ENCODE data around the gene TMEM273. TPM values are rescaled to one million over a fixed set of nuclear protein-coding genes. Genes with fewer than 3 reads are reported as not detected.

Gene TMEM273
- total RNA-seq, 1 donor from 2014 or later, result 63.1 TPM

DNA sequence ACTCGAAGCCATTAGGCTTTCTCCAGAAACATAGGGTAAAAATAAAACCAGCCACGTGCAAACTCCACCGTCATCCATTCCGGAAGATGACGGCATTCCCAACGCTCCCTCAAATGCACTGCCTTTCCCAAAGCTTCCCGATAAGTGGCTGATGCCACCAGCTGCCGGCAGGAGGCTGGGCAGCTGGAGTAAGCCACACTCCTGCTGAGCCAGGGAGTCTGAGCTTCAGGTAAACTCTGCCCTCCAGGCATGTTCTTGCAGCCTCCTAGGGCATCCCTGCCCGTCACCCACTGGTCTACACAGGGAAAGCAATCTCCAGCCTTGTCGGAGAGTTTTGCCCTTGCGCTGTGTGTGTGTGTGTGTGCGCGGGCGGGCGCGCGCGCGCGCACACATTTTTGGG is 40.5 kb upstream of the TMEM273 start:
- TF ChIP-seq, protein P1, sequence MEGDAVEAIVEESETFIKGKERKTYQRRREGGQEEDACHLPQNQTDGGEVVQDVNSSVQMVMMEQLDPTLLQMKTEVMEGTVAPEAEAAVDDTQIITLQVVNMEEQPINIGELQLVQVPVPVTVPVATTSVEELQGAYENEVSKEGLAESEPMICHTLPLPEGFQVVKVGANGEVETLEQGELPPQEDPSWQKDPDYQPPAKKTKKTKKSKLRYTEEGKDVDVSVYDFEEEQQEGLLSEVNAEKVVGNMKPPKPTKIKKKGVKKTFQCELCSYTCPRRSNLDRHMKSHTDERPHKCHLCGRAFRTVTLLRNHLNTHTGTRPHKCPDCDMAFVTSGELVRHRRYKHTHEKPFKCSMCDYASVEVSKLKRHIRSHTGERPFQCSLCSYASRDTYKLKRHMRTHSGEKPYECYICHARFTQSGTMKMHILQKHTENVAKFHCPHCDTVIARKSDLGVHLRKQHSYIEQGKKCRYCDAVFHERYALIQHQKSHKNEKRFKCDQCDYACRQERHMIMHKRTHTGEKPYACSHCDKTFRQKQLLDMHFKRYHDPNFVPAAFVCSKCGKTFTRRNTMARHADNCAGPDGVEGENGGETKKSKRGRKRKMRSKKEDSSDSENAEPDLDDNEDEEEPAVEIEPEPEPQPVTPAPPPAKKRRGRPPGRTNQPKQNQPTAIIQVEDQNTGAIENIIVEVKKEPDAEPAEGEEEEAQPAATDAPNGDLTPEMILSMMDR (IDR thresholded peaks at IDR 0.05), result no peak
- Histone ChIP-seq H3K9me3 (no peaks in the 10 kb centered on the region), H3K27ac (no peak overlapping the region), H3K4me3 (no peak overlapping the region), H3K27me3 (no peaks in the 10 kb centered on the region), H3K4me1 (no peaks in the 10 kb centered on the region), H3K36me3 (no peaks in the 10 kb centered on the region)
- DNase-seq (no peak), ATAC-seq (no peak)
- intact Hi-C loops (cut with DNase I), result no loop called here

DNA sequence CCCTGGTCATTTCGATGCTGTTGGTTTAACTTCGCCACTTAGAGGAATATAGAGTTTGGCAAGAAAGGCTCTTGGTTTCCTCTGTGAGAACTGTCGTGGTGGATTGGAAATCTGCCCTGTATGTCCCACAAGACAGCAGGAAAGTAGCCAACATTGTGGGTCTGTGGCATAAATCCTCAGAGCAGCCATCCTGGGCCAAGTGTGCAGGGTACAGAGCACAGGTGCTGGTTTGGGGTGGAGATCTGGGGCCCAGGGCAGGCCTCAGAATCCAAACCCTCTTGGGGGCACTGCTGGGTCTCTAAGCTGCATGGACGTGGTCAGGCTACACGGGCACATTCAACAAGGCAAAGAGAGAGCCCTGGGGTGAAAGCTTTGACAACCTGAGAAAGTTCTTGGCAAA is 39.2 kb upstream of the TMEM273 start:
- TF ChIP-seq, protein P1 (IDR thresholded peaks at IDR 0.05), result no peak
- H3K4me3 ChIP-seq, result no peak overlapping the region
- DNase-seq (no peak), ATAC-seq (no peak)
- intact Hi-C loops (cut with DNase I), result no loop called here
- H3K4me1 ChIP-seq, result no peaks in the 10 kb centered on the region
- no peak overlapping the region for H3K27ac ChIP-seq
- no peaks in the 10 kb centered on the region for H3K36me3 ChIP-seq
- H3K27me3 ChIP-seq, result no peaks in the 10 kb centered on the region
- no peaks in the 10 kb centered on the region for H3K9me3 ChIP-seq

DNA sequence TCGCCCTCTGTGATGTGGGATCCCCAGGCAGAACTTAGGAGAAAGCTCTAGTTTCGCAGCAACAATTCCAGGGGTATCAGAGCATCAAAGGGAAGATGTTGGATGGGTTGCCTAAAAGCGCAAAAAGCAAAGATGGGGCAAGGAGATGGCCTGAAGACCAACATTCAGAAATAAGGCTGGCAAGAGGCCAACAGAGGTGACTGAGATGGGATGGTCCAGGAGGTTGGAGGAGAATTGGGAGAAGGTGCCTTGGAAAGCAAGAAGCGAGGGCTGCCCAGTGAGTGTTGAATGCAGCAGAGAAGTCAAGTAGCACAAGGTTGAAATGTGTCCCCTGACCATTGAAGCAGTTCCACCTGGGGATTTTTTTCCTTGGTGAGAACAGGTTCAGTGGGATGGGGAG is 38.4 kb upstream of the TMEM273 start:
- TF ChIP-seq, protein P1 (IDR thresholded peaks at IDR 0.05), result no peak
- Histone ChIP-seq H3K27me3 (no peaks in the 10 kb centered on the region), H3K36me3 (no peaks in the 10 kb centered on the region), H3K4me1 (no peaks in the 10 kb centered on the region), H3K27ac (no peak overlapping the region), H3K9me3 (no peaks in the 10 kb centered on the region), H3K4me3 (no peak overlapping the region)
- ATAC-seq, result no peak
- intact Hi-C loops (cut with DNase I), result no loop called here
- no peak for DNase-seq

DNA sequence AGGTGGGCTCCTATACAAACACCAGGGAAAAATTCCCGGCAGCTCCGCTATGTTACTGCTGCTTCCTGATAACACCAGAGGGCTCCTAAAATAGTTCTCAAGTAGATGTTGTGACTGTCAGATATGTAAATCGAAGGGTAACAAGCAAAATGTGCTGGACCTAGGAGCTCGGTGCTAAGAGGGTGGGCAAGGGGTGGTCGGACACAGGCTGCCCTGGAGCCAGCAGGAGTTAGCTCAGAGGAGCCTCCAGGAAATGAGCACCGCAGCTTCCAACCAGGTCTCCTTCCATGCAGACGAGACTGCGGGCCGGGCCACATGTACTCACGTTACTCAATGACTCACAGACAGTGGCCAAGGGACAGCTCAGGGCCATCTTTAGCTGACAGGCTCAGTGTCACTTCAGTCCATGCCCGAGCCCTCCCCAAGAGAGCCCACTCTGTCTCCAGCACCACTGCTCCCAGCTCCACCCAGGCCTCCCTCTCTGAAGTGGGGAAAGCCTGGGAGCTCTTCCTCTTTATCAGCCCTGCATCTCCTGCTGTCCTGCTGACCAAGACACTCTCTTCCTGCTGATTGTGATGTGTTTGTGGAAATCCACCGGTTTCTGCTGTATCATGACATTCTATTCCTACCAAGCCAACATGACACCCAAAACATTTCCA is 37.2 kb upstream of the TMEM273 start:
- intact Hi-C loops (cut with DNase I), result no loop called here
- no peaks in the 10 kb centered on the region for H3K36me3 ChIP-seq
- H3K4me1 ChIP-seq, result no peaks in the 10 kb centered on the region
- H3K9me3 ChIP-seq, result no peaks in the 10 kb centered on the region
- H3K27me3 ChIP-seq, result no peaks in the 10 kb centered on the region
- H3K27ac ChIP-seq, result no peak overlapping the region
- TF ChIP-seq, protein P1 (IDR thresholded peaks at IDR 0.05), result no peak
- ATAC-seq (no peak), DNase-seq (no peak)
- no peak overlapping the region for H3K4me3 ChIP-seq

DNA sequence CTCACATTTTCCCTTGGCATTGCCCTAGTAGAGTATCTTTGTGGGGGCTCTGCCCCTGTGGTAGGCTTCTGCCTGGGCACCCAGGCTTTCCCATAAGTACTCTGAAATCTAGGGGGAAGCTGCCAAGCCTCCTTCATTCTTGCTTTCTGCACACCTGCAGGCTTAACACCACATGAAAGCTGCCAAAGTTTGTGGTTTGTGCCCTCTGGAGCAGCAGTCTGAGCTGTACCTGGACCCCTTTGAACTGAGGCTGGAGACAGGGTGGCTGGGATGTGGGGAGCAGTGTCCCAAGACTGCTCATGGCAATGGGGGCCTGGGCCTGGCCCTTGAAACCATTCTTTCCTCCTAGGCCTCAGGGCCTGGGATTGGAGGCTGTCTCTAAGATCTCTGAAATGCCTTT is 35.0 kb upstream of the TMEM273 start:
- Histone ChIP-seq H3K4me1 (no peaks in the 10 kb centered on the region), H3K9me3 (no peaks in the 10 kb centered on the region), H3K36me3 (no peaks in the 10 kb centered on the region), H3K27ac (no peak overlapping the region), H3K4me3 (no peak overlapping the region), H3K27me3 (no peaks in the 10 kb centered on the region)
- DNase-seq (no peak), ATAC-seq (no peak)
- TF ChIP-seq, protein P1 (IDR thresholded peaks at IDR 0.05), result no peak
- intact Hi-C loops (cut with DNase I), result no loop called here

DNA sequence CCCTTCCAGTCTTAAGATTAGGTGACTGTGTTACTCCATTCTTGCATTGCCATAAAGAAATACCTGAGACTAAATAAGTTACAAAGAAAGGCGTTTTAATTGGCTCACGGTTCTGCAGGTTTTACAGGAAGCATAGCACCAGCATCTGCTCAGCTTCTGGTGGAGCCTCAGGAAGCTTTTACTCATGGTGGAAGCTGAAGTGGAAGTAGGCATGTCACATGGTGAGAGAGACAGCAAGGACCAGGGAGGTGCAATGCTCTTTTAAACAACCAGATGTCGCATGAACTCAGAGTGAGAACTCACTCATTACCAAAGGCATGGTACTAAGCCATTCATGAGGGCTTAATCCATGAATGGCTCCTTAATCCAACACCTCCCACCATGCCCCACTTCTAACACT is 34.0 kb upstream of the TMEM273 start:
- Histone ChIP-seq H3K27me3 (no peaks in the 10 kb centered on the region), H3K9me3 (no peaks in the 10 kb centered on the region), H3K36me3 (no peaks in the 10 kb centered on the region), H3K4me1 (no peaks in the 10 kb centered on the region), H3K27ac (no peak overlapping the region), H3K4me3 (no peak overlapping the region)
- intact Hi-C loops (cut with DNase I), result no loop called here
- ATAC-seq, result no peak
- DNase-seq, result no peak
- TF ChIP-seq, protein P1 (IDR thresholded peaks at IDR 0.05), result no peak
